ENCODE results near the gene TMEM89. TPM values are rescaled to one million over a fixed set of nuclear protein-coding genes. Genes with fewer than 3 reads are reported as not detected.

The TMEM89 gene
- total and polyA plus RNA-seq, 9 donors, result not detected

DNA sequence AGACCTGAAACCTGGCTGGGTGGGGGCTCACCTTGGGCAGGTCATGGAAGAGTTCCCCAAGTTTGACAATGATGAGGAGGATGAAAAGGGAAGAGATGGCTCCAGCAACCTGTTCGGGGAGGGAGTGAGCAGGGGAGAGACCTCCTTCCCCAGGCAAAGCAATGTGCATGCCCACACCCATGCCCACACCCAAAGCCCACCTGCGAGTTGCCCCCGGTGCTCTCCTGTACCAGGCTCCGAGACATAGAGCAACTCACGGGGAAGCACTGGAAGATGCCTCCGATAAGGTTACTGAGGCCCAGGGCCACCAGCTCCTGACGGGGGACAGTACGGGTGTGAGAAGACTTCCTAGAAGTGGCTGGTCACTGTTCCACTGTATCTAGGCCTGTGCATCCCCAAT, 8.8 kb upstream of the TMEM89 start:
- no peak for DNase-seq
- Histone ChIP-seq H3K27me3 (no peaks in the 10 kb centered on the region), H3K4me3 (no peak overlapping the region), H3K27ac (no peak overlapping the region), H3K9me3 (no peaks in the 10 kb centered on the region), H3K4me1 (ENCODE audit: insufficient read depth) (no peaks in the 10 kb centered on the region), H3K36me3 (no peaks in the 10 kb centered on the region)
- 91 to 95% (median 91%) methylated on average over 8 of the region's 8 CpGs for WGBS, 3 donors
- intact Hi-C loops (cut with DNase I), result no loop called here
- TF ChIP-seq, protein P1, sequence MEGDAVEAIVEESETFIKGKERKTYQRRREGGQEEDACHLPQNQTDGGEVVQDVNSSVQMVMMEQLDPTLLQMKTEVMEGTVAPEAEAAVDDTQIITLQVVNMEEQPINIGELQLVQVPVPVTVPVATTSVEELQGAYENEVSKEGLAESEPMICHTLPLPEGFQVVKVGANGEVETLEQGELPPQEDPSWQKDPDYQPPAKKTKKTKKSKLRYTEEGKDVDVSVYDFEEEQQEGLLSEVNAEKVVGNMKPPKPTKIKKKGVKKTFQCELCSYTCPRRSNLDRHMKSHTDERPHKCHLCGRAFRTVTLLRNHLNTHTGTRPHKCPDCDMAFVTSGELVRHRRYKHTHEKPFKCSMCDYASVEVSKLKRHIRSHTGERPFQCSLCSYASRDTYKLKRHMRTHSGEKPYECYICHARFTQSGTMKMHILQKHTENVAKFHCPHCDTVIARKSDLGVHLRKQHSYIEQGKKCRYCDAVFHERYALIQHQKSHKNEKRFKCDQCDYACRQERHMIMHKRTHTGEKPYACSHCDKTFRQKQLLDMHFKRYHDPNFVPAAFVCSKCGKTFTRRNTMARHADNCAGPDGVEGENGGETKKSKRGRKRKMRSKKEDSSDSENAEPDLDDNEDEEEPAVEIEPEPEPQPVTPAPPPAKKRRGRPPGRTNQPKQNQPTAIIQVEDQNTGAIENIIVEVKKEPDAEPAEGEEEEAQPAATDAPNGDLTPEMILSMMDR (IDR thresholded peaks at IDR 0.05), result no peak
- no peak for TF ChIP-seq POLR2A (IDR thresholded peaks at IDR 0.05)
- TF ChIP-seq EP300 (IDR thresholded peaks at IDR 0.05), result no peak

DNA sequence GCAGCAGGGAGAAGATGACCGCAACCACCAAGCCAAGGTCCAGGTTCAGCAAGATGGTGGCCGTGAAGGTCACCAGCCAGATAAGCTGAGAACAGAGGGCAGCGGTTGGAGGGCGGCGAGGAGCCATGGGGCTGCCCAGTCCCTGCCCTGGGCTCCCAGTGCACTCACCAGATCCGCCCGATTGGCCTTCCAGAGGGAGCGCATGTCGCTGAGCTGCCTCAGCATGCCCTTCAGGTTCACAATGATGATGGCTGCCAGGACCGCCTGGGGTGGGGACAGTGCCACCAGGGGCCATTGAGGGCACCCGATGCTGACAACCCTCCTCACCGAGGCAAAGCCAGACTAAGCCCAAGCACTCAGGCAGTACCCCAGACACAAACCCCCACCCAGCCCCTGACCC, 8.3 kb upstream of the TMEM89 start:
- no peak overlapping the region for H3K4me3 ChIP-seq
- DNase-seq, result no peak
- TF ChIP-seq POLR2A (IDR thresholded peaks at IDR 0.05) (no peak), EP300 (IDR thresholded peaks at IDR 0.05) (no peak)
- TF ChIP-seq, protein P1 (IDR thresholded peaks at IDR 0.05), result no peak
- no peaks in the 10 kb centered on the region for H3K27me3 ChIP-seq
- no peak overlapping the region for H3K27ac ChIP-seq
- intact Hi-C loops (cut with DNase I), result no loop called here
- 94 to 96% (median 95%) methylated on average over 12 of the region's 12 CpGs for WGBS, 3 donors
- no peaks in the 10 kb centered on the region for H3K4me1 ChIP-seq (ENCODE audit: insufficient read depth)
- H3K9me3 ChIP-seq, result no peaks in the 10 kb centered on the region
- no peaks in the 10 kb centered on the region for H3K36me3 ChIP-seq

DNA sequence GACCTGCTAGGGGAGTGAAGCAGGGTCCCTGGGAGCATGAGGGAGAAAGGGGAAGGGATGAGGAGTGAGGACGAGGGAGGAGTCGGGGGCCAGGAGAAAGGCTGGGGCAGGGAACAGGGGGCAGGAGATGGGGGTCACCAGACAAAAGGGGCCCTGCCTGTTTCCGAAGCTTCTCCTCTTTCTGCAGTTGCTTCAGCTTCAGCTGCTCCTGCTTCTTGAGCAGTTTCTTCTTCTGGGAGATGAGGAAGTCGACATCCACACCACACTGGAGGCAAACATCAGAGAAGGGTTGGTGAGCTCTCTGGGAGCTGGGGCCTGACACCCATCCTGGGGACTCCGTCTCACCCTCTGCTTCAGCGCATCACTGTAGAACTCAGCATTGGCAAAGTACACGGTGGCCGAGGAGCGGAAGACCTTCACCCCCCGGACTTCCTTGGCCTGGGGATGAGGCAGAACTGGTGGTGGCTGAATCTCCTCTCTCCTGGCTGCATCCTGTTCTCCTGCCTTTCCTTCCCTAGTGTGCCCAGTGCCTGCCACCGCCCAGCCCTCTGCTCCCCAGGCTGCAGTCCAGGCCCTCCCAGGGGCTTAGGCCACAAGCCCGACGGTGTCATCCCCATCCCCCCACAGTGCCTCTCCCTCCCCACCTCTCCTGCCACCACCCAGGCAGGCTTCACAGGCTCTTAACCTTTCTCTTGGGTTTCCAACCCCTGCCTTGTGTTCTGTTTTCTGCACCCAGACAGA, 6.9 kb upstream of the TMEM89 start:
- Histone ChIP-seq H3K36me3 (no peaks in the 10 kb centered on the region), H3K27ac (no peak overlapping the region), H3K4me3 (no peak overlapping the region), H3K27me3 (no peaks in the 10 kb centered on the region), H3K4me1 (ENCODE audit: insufficient read depth) (no peaks in the 10 kb centered on the region), H3K9me3 (no peaks in the 10 kb centered on the region)
- intact Hi-C loops (cut with DNase I), result no loop called here
- TF ChIP-seq EP300 (IDR thresholded peaks at IDR 0.05) (no peak), POLR2A (IDR thresholded peaks at IDR 0.05) (no peak)
- TF ChIP-seq, protein P1 (IDR thresholded peaks at IDR 0.05), result no peak
- no peak for DNase-seq
- 74 to 82% (median 78%) methylated on average over 13 of the region's 13 CpGs for WGBS, 3 donors

DNA sequence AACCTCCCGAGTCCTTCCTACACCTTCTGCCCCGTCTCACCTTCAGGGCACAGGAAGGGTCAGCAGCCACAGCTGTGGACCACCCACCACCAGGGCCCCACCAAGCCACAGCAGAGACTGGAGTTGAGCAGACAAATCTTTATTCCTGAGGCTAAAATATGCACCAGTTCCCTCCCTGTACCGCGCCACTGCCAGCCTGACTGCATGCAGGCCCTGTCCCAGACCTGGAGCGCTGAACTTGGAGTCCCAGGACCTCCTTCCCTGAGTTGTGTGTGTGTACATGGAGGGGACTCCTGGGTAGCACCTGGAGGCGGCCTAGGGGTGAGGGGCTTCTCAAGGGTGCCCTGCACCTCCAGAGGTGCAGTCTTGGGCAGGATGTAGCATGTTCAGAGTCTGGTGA, 4.0 kb upstream of the TMEM89 start:
- intact Hi-C loops (cut with DNase I), result no loop called here
- no peak for DNase-seq
- no peaks in the 10 kb centered on the region for H3K9me3 ChIP-seq
- H3K4me1 ChIP-seq (ENCODE audit: insufficient read depth), result no peaks in the 10 kb centered on the region
- H3K4me3 ChIP-seq, result no peak overlapping the region
- no peaks in the 10 kb centered on the region for H3K27me3 ChIP-seq
- TF ChIP-seq EP300 (IDR thresholded peaks at IDR 0.05) (no peak), POLR2A (IDR thresholded peaks at IDR 0.05) (no peak)
- TF ChIP-seq, protein P1 (IDR thresholded peaks at IDR 0.05), result no peak
- WGBS, 3 donors, result 85 to 90% (median 87%) methylated on average over 6 of the region's 6 CpGs
- no peak overlapping the region for H3K27ac ChIP-seq
- H3K36me3 ChIP-seq, result no peaks in the 10 kb centered on the region
